RWPE2 (cell line): Measurements from ENCODE around the gene DRC1.
A peak's percentile ranks its signal among the peaks of the same experiment; 100 is the strongest.
"Not testable (repeated sequence)": the region's sequence is repeated elsewhere in the genome, so short reads cannot be mapped to it uniquely, and the experiment has no call there.

Source experiments
- ATAC-seq: fragments of 200-7000 bp; cut with Tn5 transposase; 3 replicates; pipeline ENCODE4 v1.9.1; 2021; ENCODE audit warnings: low read depth
- DNase-seq: peaks from one replicate; pipeline ENCODE4 v3.0.0-alpha.2; 2020; ENCODE audit warnings: low spot score
- H3K27ac ChIP-seq: fragments of 450-650 bp; 2 replicates; pipeline ENCODE4 v1.5.1; 2017; ENCODE audit warnings: mild to moderate bottlenecking; ENCODE audit not compliant: poor library complexity, severe bottlenecking
- H3K27me3 ChIP-seq: fragments of 250-450 bp; sonication (Bioruptor Pico); 2 replicates; pipeline ENCODE4 v1.5.1; 2021; ENCODE audit warnings: mild to moderate bottlenecking, moderate library complexity; ENCODE audit not compliant: insufficient read depth, poor library complexity, severe bottlenecking
- H3K36me3 ChIP-seq: fragments of 250-450 bp; sonication (Bioruptor Pico); 2 replicates; pipeline ENCODE4 v1.5.1; 2020; ENCODE audit warnings: low read depth, mild to moderate bottlenecking, moderate library complexity
- H3K4me1 ChIP-seq: fragments of 250-450 bp; sonication (Bioruptor Pico); 2 replicates; pipeline ENCODE4 v1.5.1; 2021; ENCODE audit warnings: mild to moderate bottlenecking, moderate library complexity; ENCODE audit not compliant: insufficient read depth, poor library complexity, severe bottlenecking
- H3K4me3 ChIP-seq: fragments of 250-450 bp; sonication (Bioruptor Pico); 2 replicates; pipeline ENCODE4 v1.5.1; 2021; ENCODE audit warnings: mild to moderate bottlenecking, moderate library complexity; ENCODE audit not compliant: severe bottlenecking
- H3K9me3 ChIP-seq: fragments of 250-450 bp; sonication (Bioruptor Pico); 2 replicates; pipeline ENCODE4 v1.5.1; 2021; ENCODE audit warnings: mild to moderate bottlenecking, moderate library complexity; ENCODE audit not compliant: severe bottlenecking
- CTCF ChIP-seq: fragments of 450-650 bp; IDR thresholded peaks from one replicate; pipeline ENCODE4 v1.5.1; 2017; ENCODE audit warnings: mild to moderate bottlenecking, moderate library complexity; ENCODE audit not compliant: poor library complexity, severe bottlenecking

The DRC1 gene

DNA sequence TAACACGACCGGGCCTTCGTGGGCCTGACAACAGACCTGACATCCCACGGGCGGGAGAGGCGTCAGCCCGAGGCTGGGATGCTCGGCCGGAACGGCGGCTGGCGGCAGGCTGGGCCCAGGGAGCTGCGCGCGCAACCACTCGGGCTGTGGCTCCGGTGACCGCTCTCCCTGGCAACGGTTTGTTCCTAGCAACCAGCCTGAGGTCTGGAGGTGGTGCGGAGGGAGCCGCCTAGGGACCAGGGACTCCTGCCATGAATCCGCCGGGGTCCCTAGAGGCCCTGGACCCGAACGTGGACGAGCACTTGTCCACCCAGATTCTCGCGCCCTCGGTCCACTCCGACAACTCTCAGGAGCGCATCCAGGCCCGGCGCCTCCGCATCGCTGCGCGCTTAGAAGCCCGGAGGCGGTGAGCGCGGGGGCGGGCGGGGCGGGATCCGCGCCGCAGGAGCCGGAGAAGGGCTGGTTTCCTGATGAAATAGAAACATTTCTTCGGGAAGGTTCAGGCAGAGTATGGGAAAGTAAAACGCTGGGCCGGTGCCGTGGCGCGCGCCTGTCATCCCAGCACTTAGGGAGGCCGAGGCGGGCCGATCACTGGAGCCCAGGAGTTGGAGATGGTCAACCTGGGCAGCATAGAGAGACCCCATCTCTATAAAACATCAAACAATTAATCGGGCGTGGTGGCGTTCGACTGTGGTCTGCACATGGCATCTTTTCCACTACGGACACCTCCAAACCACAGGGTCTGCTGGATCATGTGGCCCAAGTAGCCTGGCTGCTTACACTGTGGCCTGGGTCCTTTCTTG lies at the start of gene DRC1:
TSS of gene DRC1 (plus strand) at position 182 of the 803 bp plus-strand sequence. CDS start at position 252, 70 bp downstream.
- Histone ChIP-seq H3K27me3 (no peaks in the 10 kb centered on the region), H3K27ac (no peak within 1 kb of the TSS), H3K4me1 (no peaks in the 10 kb centered on the region), H3K36me3 (no peaks in the 10 kb centered on the region), H3K4me3 (peak within 1 kb of the TSS; percentile 21), H3K9me3 (no peaks in the 10 kb centered on the region)
- no peak for TF ChIP-seq CTCF
- ATAC-seq, result peak; percentile 80
- DNase-seq, result peak; percentile 74

DNA sequence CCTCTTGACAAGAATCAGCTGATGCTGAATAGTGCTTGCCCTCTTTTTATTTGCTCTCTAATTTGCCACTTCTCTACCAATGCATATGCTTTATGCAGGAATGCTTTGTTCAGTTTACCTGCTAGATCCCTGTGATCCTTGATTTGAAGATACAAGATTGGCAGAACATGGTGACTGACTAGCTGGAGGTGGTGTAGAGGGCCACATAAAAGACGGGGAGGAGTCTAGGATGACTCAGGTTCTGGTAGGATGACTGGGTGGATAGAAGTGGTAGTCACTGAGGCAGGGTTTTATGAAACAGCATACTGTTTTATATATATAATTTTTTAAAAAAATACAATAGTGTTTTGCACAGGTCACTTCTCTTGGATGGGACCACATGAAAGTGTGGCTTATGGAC lies 48.8 kb upstream of the DRC1 start:
- Histone ChIP-seq H3K4me1 (peaks cover 37% of the 10 kb centered on the region), H3K9me3 (no peaks in the 10 kb centered on the region), H3K36me3 (peaks cover 14% of the 10 kb centered on the region), H3K27me3 (no peaks in the 10 kb centered on the region), H3K27ac (no peak overlapping the region), H3K4me3 (no peak overlapping the region)
- no peak for TF ChIP-seq CTCF
- ATAC-seq, result peak; percentile 80
- DNase-seq, result no peak

DNA sequence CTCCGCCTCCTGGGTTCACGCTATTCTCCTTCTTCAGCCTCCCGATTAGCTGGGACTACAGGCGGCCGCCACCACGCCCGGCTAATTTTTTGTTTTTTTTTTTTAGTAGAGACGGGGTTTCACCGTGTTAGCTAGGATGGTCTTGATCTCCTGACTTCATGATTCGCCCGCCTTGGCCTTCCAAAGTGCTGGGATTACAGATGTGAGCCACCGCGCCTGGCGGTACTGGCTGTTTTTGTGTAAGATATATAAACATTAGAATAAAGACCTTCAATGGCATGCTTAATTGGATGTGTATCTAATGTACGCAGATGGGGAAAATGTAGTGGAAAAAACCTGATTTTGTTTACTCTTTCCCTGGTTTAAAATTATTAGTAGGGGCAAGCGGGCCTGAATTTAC lies 47.3 kb upstream of the DRC1 start:
- H3K4me3 ChIP-seq, ATAC-seq: not testable (repeated sequence)
- H3K27ac ChIP-seq, result peak overlapping the region; percentile 33

DNA sequence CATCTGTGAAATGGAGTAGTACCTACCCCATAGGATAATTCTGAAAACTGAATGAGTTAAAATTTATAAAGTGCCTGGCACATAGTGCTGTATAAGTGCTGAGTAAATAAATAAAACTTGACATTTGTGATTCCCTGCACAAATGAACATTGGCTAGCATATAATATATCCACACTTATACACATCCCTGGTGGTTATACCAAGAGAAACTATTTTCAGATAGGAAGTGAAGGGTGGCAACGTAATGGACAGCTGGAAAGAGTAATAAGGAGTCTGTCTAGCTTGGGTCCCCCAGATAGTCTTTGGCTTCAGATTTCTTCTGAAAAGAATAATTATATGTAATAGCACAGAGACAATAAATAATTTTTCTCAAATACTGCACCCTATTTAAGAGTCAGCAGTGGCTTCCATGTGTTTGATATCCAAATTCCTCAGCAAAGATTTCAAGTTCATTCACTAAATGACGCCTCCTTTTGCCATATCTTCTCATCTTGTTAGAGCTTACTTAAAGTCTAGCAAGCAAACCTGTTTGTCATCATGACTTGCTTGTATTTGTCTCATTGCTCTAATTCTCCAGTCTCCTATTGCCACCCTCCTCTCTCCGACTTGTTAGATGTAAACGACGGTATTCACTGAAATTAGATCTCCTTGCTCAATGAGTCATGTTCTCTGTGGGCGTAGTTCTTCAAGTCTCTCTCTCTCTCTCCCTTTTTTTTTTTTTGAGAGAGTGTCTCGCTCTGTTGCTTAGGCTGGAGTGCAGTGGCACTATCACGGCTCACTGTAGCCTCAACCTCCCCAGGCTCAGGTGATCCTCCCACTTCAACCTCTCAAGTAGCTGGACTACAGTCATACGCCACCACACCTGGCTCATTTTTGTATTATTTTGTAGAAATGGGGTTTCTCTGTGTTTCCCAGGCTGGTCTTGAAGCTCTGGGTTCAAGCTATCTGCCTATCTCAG lies 46.4 kb upstream of the DRC1 start:
- no peaks in the 10 kb centered on the region for H3K27me3 ChIP-seq
- no peaks in the 10 kb centered on the region for H3K9me3 ChIP-seq
- peaks cover 12% of the 10 kb centered on the region for H3K36me3 ChIP-seq
- ATAC-seq (peak; percentile 93), DNase-seq (no peak)
- no peak for TF ChIP-seq CTCF
- peak overlapping the region; percentile 33 for H3K27ac ChIP-seq
- no peak overlapping the region for H3K4me3 ChIP-seq
- peaks cover 32% of the 10 kb centered on the region for H3K4me1 ChIP-seq

More for the DNA sequence above, 47.3 kb upstream of the DRC1 start:
- H3K36me3 ChIP-seq, result peaks cover 12% of the 10 kb centered on the region
- H3K9me3 ChIP-seq, DNase-seq, H3K27me3 ChIP-seq: not testable (repeated sequence)
- H3K4me1 ChIP-seq, result peaks cover 32% of the 10 kb centered on the region

DNA sequence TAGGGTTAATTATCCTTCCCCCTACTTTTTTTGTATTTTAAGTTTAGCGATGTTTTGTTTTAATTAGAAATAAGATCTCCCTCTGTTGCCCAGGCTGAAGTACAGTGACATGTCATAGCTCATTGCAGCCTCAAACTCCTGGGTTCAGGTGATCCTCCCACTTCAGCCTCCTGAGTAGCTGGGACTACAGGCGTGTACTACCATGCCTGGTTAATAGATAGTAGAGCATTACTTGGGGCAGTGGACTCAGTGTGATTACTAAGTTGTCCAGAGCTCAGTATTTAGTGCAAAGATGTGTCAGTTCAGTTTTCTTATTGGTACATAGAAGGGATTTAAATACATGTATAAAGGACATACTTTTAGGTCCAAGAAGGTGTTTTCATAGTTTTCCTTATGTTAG lies 45.6 kb upstream of the DRC1 start:
- Histone ChIP-seq H3K36me3 (peaks cover 12% of the 10 kb centered on the region), H3K4me3 (no peak overlapping the region), H3K27me3 (no peaks in the 10 kb centered on the region), H3K9me3 (no peaks in the 10 kb centered on the region), H3K4me1 (peaks cover 32% of the 10 kb centered on the region), H3K27ac (peak overlapping the region; percentile 33)
- DNase-seq (no peak), ATAC-seq (no peak)
- TF ChIP-seq CTCF, result no peak
